DMS 273 (cell line): Measurements from ENCODE around the gene SHLD3.
"Not testable (repeated sequence)": the region's sequence is repeated elsewhere in the genome, so short reads cannot be mapped to it uniquely, and the experiment has no call there.

Experiments
- DNase-seq: peaks from one replicate; lab custom pipeline; 2025; ENCODE audit not compliant: unreplicated experiment; lab: John Stamatoyannopoulos, UW

Gene SHLD3

GRCh38 chr5:65624571-65625555, at the start of gene SHLD3, which contains the start of gene TRAPPC13:
Gene SHLD3, plus strand, starts transcription at chr5:65625027. Its CDS starts 4,561 bp downstream, at chr5:65629588.
Gene TRAPPC13, plus strand, starts transcription at chr5:65625027. Its CDS starts 34 bp downstream, at chr5:65625061.
- DNase-seq, result peak; percentile 95

- DNase-seq, result no peak
These were observed 47.7 kb upstream of the SHLD3 start for GRCh38 chr5:65577141-65577540.

- DNase-seq, result peak; percentile 3
These were observed 36.1 kb upstream of the SHLD3 start for GRCh38 chr5:65588694-65589093.

GRCh38 chr5:65601761-65602160, 23.1 kb upstream of the SHLD3 start:
- DNase-seq, result not testable (repeated sequence)

- no peak for DNase-seq
These were observed 13.3 kb upstream of the SHLD3 start for GRCh38 chr5:65611524-65611923.

GRCh38 chr5:65612298-65612907, 12.4 kb upstream of the SHLD3 start:
- no peak for DNase-seq

- DNase-seq, result no peak
These were observed 4.8 kb upstream of the SHLD3 start for GRCh38 chr5:65620021-65620420.

- DNase-seq, result not testable (repeated sequence)
These were observed 2.9 kb upstream of the SHLD3 start for GRCh38 chr5:65621961-65622360.

- peak; percentile 39 for DNase-seq
These were observed 1.3 kb upstream of the SHLD3 start for GRCh38 chr5:65623482-65623881.

GRCh38 chr5:65624025-65624570, 729 bp upstream of the SHLD3 start, which contains the start of gene TRIM23:
Gene TRIM23, minus strand, starts transcription at chr5:65624333. Its CDS starts 59 bp downstream, at chr5:65624274.
- DNase-seq, result peak; percentile 96

- no peak for DNase-seq
These were observed 916 bp downstream of the SHLD3 start for GRCh38 chr5:65625743-65626142.

GRCh38 chr5:65630981-65631380, 6.2 kb downstream of the SHLD3 start:
- no peak for DNase-seq

- DNase-seq, result no peak
These were observed 15.4 kb downstream of the SHLD3 start for GRCh38 chr5:65640240-65640639.

- no peak for DNase-seq
These were observed 22.1 kb downstream of the SHLD3 start for GRCh38 chr5:65646938-65647337.

- DNase-seq, result no peak
These were observed 23.1 kb downstream of the SHLD3 start for GRCh38 chr5:65647941-65648340.

- DNase-seq, result no peak
These were observed 26.3 kb downstream of the SHLD3 start for GRCh38 chr5:65651144-65651543.

GRCh38 chr5:65654713-65655112, 29.9 kb downstream of the SHLD3 start:
- DNase-seq, result no peak

- peak; percentile 38 for DNase-seq
These were observed 39.1 kb downstream of the SHLD3 start for GRCh38 chr5:65663804-65664521.

- no peak for DNase-seq
These were observed 43.9 kb downstream of the SHLD3 start for GRCh38 chr5:65668696-65669095.

- no peak for DNase-seq
These were observed 48.0 kb downstream of the SHLD3 start for GRCh38 chr5:65672796-65673195.

GRCh38 chr5:65674749-65675148, 49.9 kb downstream of the SHLD3 start:
- no peak for DNase-seq
